ENCODE results near the gene CYTH2.
A peak's percentile ranks its signal among the peaks of the same experiment; 100 is the strongest.

CYTH2 gene

GRCh38 chr19:48444129-48444935 is 24.8 kb upstream of the CYTH2 start:
- Histone ChIP-seq H3K27ac (ENCODE audit: low read depth, low read length) (no peak overlapping the region), H2AFZ (ENCODE audit: low read length, unreplicated experiment) (no peak overlapping the region), H3K79me2 (ENCODE audit: control insufficient read depth, insufficient read depth, low read length, unreplicated experiment) (peaks cover 16% of the 10 kb centered on the region)

DNA sequence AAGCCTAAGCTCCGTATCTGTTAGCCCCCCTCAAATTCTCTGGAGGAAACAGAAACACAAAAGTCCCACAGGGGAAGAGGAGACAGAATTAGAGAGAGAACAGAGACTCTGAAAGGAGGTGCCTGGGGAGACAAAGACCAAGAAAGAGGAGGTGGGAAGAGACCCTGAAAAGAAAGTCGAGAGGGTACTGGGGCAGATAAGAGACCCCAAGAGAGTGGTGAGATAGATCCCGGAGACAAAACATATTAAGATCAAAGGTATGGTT is 24.3 kb upstream of the CYTH2 start:
- Histone ChIP-seq H3K79me2 (ENCODE audit: control insufficient read depth, insufficient read depth, low read length, unreplicated experiment) (peaks cover 16% of the 10 kb centered on the region), H3K4me1 (ENCODE audit: control insufficient read depth, insufficient read depth, low read length, unreplicated experiment) (peaks cover 6% of the 10 kb centered on the region), H3K36me3 (ENCODE audit: insufficient read depth, low read length) (no peaks in the 10 kb centered on the region; the same call in 1 of the 2 replicates), H3K27me3 (ENCODE audit: insufficient read depth, low read length) (peaks cover 6% of the 10 kb centered on the region; the same call in 1 of the 2 replicates), H3K27ac (ENCODE audit: low read depth, low read length) (0 out of 2 replicates have a peak overlapping the region, but pooled peaks have one; percentile 79), H3K4me3 (ENCODE audit: low read depth, low read length) (peak overlapping the region; percentile 98), H2AFZ (ENCODE audit: low read length, unreplicated experiment) (no peak overlapping the region)

More at GRCh38 chr19:48444129-48444935, 24.8 kb upstream of the CYTH2 start:
- peaks cover 6% of the 10 kb centered on the region; the same call in 1 of the 2 replicates for H3K27me3 ChIP-seq (ENCODE audit: insufficient read depth, low read length)
- no peaks in the 10 kb centered on the region; the same call in 1 of the 2 replicates for H3K36me3 ChIP-seq (ENCODE audit: insufficient read depth, low read length)
- peak overlapping the region; percentile 98 for H3K4me3 ChIP-seq (ENCODE audit: low read depth, low read length)
- H3K4me1 ChIP-seq (ENCODE audit: control insufficient read depth, insufficient read depth, low read length, unreplicated experiment): peaks cover 6% of the 10 kb centered on the region

- peaks cover 6% of the 10 kb centered on the region; the same call in 1 of the 2 replicates for H3K27me3 ChIP-seq (ENCODE audit: insufficient read depth, low read length)
- peak overlapping the region; percentile 64 for H2AFZ ChIP-seq (ENCODE audit: low read length, unreplicated experiment)
- H3K79me2 ChIP-seq (ENCODE audit: control insufficient read depth, insufficient read depth, low read length, unreplicated experiment): peaks cover 16% of the 10 kb centered on the region
- H3K4me1 ChIP-seq (ENCODE audit: control insufficient read depth, insufficient read depth, low read length, unreplicated experiment): peaks cover 6% of the 10 kb centered on the region
- no peaks in the 10 kb centered on the region; the same call in 1 of the 2 replicates for H3K36me3 ChIP-seq (ENCODE audit: insufficient read depth, low read length)
- peak overlapping the region; percentile 98 for H3K4me3 ChIP-seq (ENCODE audit: low read depth, low read length)
- peak overlapping the region; percentile 79 for H3K27ac ChIP-seq (ENCODE audit: low read depth, low read length)
Observed at GRCh38 chr19:48445256-48445605, 23.9 kb upstream of the CYTH2 start.

DNA sequence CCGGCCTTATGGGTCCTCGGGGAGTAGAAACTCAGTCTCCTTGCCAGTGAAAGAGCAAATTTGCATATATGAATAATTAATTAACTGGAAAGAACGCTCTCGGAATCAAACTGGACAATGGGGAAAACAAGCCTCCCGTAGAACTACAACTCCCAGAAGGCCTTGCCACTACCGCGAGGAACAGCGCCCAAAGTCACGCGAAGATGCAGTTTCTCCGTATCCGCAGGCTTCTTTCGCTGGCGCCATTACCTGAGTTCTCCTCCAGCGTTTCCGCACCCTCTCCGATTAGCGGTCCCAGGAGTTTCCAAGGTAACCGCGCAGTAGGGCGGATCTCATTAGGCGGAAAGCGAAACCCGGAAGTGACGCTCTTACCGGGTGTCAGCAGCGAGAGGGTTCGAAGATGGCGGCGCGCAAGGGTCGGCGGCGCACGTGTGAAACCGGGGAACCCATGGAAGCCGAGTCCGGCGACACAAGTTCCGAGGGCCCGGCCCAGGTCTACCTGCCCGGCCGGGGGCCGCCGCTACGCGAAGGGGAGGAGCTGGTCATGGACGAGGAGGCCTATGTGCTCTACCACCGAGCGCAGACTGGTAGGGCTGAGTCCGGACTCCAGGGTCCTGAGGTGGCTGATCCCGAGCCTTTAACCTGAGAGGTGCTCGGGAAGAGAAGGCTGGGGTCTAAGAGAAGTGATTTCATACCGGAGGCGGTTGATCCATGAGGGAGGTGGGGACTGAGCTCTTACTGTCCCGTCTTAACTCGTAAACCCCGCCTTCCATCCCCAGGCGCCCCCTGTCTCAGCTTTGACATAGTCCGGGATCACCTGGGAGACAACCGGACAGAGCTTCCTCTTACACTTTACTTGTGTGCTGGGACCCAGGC is 23.3 kb upstream of the CYTH2 start, which contains the start of gene GRWD1:
Gene GRWD1 (plus strand): TSS at position 378 of the 876 bp plus-strand sequence. CDS start 23 bp downstream, at position 401.
- Histone ChIP-seq H2AFZ (ENCODE audit: low read length, unreplicated experiment) (peak within 1 kb of the TSS; percentile 64), H3K4me3 (ENCODE audit: low read depth, low read length) (peak within 1 kb of the TSS; percentile 98), H3K4me1 (ENCODE audit: control insufficient read depth, insufficient read depth, low read length, unreplicated experiment) (peaks cover 6% of the 10 kb centered on the region), H3K36me3 (ENCODE audit: insufficient read depth, low read length) (no peaks in the 10 kb centered on the region; the same call in 1 of the 2 replicates), H3K27ac (ENCODE audit: low read depth, low read length) (peak within 1 kb of the TSS; percentile 79), H3K79me2 (ENCODE audit: control insufficient read depth, insufficient read depth, low read length, unreplicated experiment) (peaks cover 16% of the 10 kb centered on the region), H3K27me3 (ENCODE audit: insufficient read depth, low read length) (peaks cover 6% of the 10 kb centered on the region; the same call in 1 of the 2 replicates)

- peak overlapping the region; percentile 79; the same call in 1 of the 2 replicates for H3K27ac ChIP-seq (ENCODE audit: low read depth, low read length)
- peaks cover 16% of the 10 kb centered on the region for H3K79me2 ChIP-seq (ENCODE audit: control insufficient read depth, insufficient read depth, low read length, unreplicated experiment)
- no peaks in the 10 kb centered on the region; the same call in 1 of the 2 replicates for H3K36me3 ChIP-seq (ENCODE audit: insufficient read depth, low read length)
- peak overlapping the region; percentile 98 for H3K4me3 ChIP-seq (ENCODE audit: low read depth, low read length)
- peak overlapping the region; percentile 50 for H2AFZ ChIP-seq (ENCODE audit: low read length, unreplicated experiment)
- peaks cover 6% of the 10 kb centered on the region; the same call in 1 of the 2 replicates for H3K27me3 ChIP-seq (ENCODE audit: insufficient read depth, low read length)
- H3K4me1 ChIP-seq (ENCODE audit: control insufficient read depth, insufficient read depth, low read length, unreplicated experiment): peaks cover 6% of the 10 kb centered on the region
Observed at GRCh38 chr19:48446579-48446978, 22.6 kb upstream of the CYTH2 start.

GRCh38 chr19:48448563-48448962 is 20.6 kb upstream of the CYTH2 start:
- Histone ChIP-seq H2AFZ (ENCODE audit: low read length, unreplicated experiment) (no peak overlapping the region), H3K27me3 (ENCODE audit: insufficient read depth, low read length) (peaks cover 6% of the 10 kb centered on the region; the same call in 1 of the 2 replicates), H3K4me3 (ENCODE audit: low read depth, low read length) (no peak overlapping the region), H3K27ac (ENCODE audit: low read depth, low read length) (no peak overlapping the region), H3K4me1 (ENCODE audit: control insufficient read depth, insufficient read depth, low read length, unreplicated experiment) (peaks cover 6% of the 10 kb centered on the region), H3K36me3 (ENCODE audit: insufficient read depth, low read length) (no peaks in the 10 kb centered on the region; the same call in 1 of the 2 replicates), H3K79me2 (ENCODE audit: control insufficient read depth, insufficient read depth, low read length, unreplicated experiment) (peaks cover 16% of the 10 kb centered on the region)

- peaks cover 16% of the 10 kb centered on the region for H3K79me2 ChIP-seq (ENCODE audit: control insufficient read depth, insufficient read depth, low read length, unreplicated experiment)
- no peak overlapping the region for H3K27ac ChIP-seq (ENCODE audit: low read depth, low read length)
- H3K27me3 ChIP-seq (ENCODE audit: insufficient read depth, low read length): no peaks in the 10 kb centered on the region
- H3K4me1 ChIP-seq (ENCODE audit: control insufficient read depth, insufficient read depth, low read length, unreplicated experiment): no peaks in the 10 kb centered on the region
- no peak overlapping the region for H3K4me3 ChIP-seq (ENCODE audit: low read depth, low read length)
- no peak overlapping the region for H2AFZ ChIP-seq (ENCODE audit: low read length, unreplicated experiment)
- no peaks in the 10 kb centered on the region; the same call in 1 of the 2 replicates for H3K36me3 ChIP-seq (ENCODE audit: insufficient read depth, low read length)
Observed at GRCh38 chr19:48450441-48450840, 18.7 kb upstream of the CYTH2 start.

- H3K27me3 ChIP-seq (ENCODE audit: insufficient read depth, low read length): no peaks in the 10 kb centered on the region
- no peak overlapping the region for H2AFZ ChIP-seq (ENCODE audit: low read length, unreplicated experiment)
- no peak overlapping the region for H3K4me3 ChIP-seq (ENCODE audit: low read depth, low read length)
- peaks cover 16% of the 10 kb centered on the region for H3K79me2 ChIP-seq (ENCODE audit: control insufficient read depth, insufficient read depth, low read length, unreplicated experiment)
- H3K27ac ChIP-seq (ENCODE audit: low read depth, low read length): no peak overlapping the region
- H3K36me3 ChIP-seq (ENCODE audit: insufficient read depth, low read length): no peaks in the 10 kb centered on the region; the same call in 1 of the 2 replicates
- no peaks in the 10 kb centered on the region for H3K4me1 ChIP-seq (ENCODE audit: control insufficient read depth, insufficient read depth, low read length, unreplicated experiment)
Observed at GRCh38 chr19:48450863-48451262, 18.3 kb upstream of the CYTH2 start.

DNA sequence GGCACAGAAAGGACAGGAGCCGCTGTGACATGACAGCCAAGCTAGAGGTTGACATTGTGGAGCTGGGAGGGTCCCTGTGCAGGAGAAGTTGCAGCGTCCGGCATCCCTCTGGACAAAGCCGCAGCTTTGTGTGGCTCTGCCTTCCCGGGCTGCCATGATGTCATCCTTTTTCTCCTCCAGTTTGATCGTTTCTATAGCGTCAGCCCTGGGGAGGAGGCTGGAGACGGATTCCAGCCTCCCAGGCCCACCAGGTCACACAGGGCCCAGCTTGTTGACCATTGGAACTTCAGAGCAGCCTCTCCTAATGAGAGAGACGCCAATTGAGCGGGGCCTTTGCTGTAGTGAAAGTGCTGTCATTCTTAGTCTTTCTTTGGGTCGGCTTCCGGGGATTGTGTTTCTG is 17.5 kb upstream of the CYTH2 start:
- Histone ChIP-seq H3K4me3 (ENCODE audit: low read depth, low read length) (no peak overlapping the region), H3K27ac (ENCODE audit: low read depth, low read length) (no peak overlapping the region), H2AFZ (ENCODE audit: low read length, unreplicated experiment) (no peak overlapping the region), H3K79me2 (ENCODE audit: control insufficient read depth, insufficient read depth, low read length, unreplicated experiment) (peaks cover 9% of the 10 kb centered on the region), H3K36me3 (ENCODE audit: insufficient read depth, low read length) (no peaks in the 10 kb centered on the region; the same call in 1 of the 2 replicates), H3K4me1 (ENCODE audit: control insufficient read depth, insufficient read depth, low read length, unreplicated experiment) (no peaks in the 10 kb centered on the region), H3K27me3 (ENCODE audit: insufficient read depth, low read length) (no peaks in the 10 kb centered on the region)
